ENCODE data around the gene PCSK5. TPM values are rescaled to one million over a fixed set of nuclear protein-coding genes. Genes with fewer than 3 reads are reported as not detected.

The PCSK5 gene
- total and polyA plus RNA-seq, 2 of the 8 experiments (the other 6 are each of a cell fraction or from before 2014, with no cell fraction given), result 5.5 to 10.7 TPM

DNA sequence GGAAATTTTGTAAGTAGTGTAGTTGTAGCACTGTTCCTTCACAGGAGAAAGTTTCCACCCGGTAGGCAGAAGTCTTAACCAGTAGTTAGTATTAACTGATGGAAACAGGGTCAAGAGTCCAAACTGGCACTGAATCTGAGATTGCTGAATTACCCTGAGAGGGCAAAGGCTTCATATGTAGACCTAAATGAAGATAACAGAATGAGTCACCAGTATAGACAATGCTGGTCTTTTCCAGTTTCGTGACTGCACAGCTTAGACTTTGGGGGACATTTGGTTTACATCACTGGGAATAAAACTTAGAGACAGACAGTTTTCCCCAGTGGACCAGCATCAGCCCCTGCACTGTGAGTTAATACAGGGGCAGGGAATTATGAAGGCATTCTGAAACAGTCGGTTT is 60.5 kb downstream of the PCSK5 start:
- no peak overlapping the region for H3K9ac ChIP-seq (replicated peaks in 1 of 4; ENCODE audit: extremely low read depth in 1 of 4, low read depth in 3 of 4, low read length in 3 of 4)
- H4K5ac ChIP-seq (ENCODE audit: insufficient read length, low read depth, low read length), result no peak overlapping the region
- H3K56ac ChIP-seq (replicated peaks; ENCODE audit: insufficient read length, low read depth, low read length), result no peak overlapping the region
- H3K23me2 ChIP-seq (ENCODE audit: low read depth, low read length), result no peaks in the 10 kb centered on the region
- no peak overlapping the region for H3K27ac ChIP-seq (ENCODE audit: low read depth, low read length)
- H3K79me2 ChIP-seq (ENCODE audit: control insufficient read depth in 1 of 2, insufficient read depth in 2 of 2, low read length in 2 of 2), result no peaks in the 10 kb centered on the region
- no peaks in the 10 kb centered on the region for H3K9me3 ChIP-seq (ENCODE audit: insufficient read depth in 2 of 2, low read depth in 1 of 2, low read length in 1 of 2)
- no peak overlapping the region for H4K91ac ChIP-seq (replicated peaks; ENCODE audit: insufficient read length, low read length)
- no peak overlapping the region for H4K8ac ChIP-seq (ENCODE audit: extremely low read depth, insufficient read depth, low read length)
- FAIRE-seq (no peak), DNase-seq (ENCODE audit: low read depth in 1 of 2, low spot score in 2 of 2) (no peak)
- H3K27me3 ChIP-seq (replicated peaks in 1 of 4; ENCODE audit: control insufficient read depth in 3 of 4, extremely low read depth in 1 of 4, insufficient read depth in 3 of 4, low read length in 3 of 4), result no peaks in the 10 kb centered on the region
- H3K4me1 ChIP-seq (replicated peaks in 1 of 4; ENCODE audit: control insufficient read depth in 3 of 4, insufficient read depth in 4 of 4, low read length in 3 of 4), result no peaks in the 10 kb centered on the region
- no peak overlapping the region for H3K4ac ChIP-seq (replicated peaks; ENCODE audit: insufficient read length, low read depth, low read length)
- peaks cover 0 to 2% (median 0%) of the 10 kb centered on the region in 4 experiments; a peak in 1 of 8 replicates for H3K36me3 ChIP-seq (ENCODE audit: control insufficient read depth in 2 of 4, insufficient read depth in 4 of 4, low read length in 3 of 4)
- H2BK20ac ChIP-seq (ENCODE audit: low read length), result no peak overlapping the region
- H4K20me1 ChIP-seq (replicated peaks in 1 of 2; ENCODE audit: control insufficient read depth in 1 of 2, insufficient read depth in 2 of 2, low read length in 2 of 2), result no peaks in the 10 kb centered on the region
- H2AFZ ChIP-seq (ENCODE audit: low read length), result no peak overlapping the region
- ChIA-PET CTCF (ENCODE audit: partially characterized antibody) (no interaction called here), POLR2A (ENCODE audit: partially characterized antibody) (no interaction called here)
- H2BK15ac ChIP-seq (ENCODE audit: low read length), result no peak overlapping the region
- 89% methylated on average over 3 of the region's 3 CpGs; no CpG with 5 or more reads in 1 of the 2 experiments for WGBS, 2 experiments (ENCODE audit: extremely low coverage in 1 of 2, insufficient coverage in 1 of 2, insufficient read length in 1 of 2, insufficient replicate concordance in 2 of 2, low coverage in 1 of 2, low lambda C conversion rate in 2 of 2, missing lambda C conversion rate in 1 of 2)
- H3K79me1 ChIP-seq (ENCODE audit: low read depth, low read length), result no peaks in the 10 kb centered on the region
- H2BK5ac ChIP-seq (ENCODE audit: low read depth, low read length), result no peak overlapping the region
- no peak overlapping the region for H2BK120ac ChIP-seq (replicated peaks; ENCODE audit: low read depth, low read length)
- H3K18ac ChIP-seq (ENCODE audit: extremely low read depth, low read length), result no peak overlapping the region
- H3K4me3 ChIP-seq (ENCODE audit: extremely low read depth in 1 of 4, insufficient read depth in 2 of 4, low read depth in 3 of 4, low read length in 4 of 4), result no peak overlapping the region
- no peak overlapping the region for H3K4me2 ChIP-seq (ENCODE audit: insufficient read depth in 1 of 2, low read depth in 2 of 2, low read length in 2 of 2)
- H2AK5ac ChIP-seq (ENCODE audit: low read depth, low read length), result no peak overlapping the region
- no peak overlapping the region for H3K14ac ChIP-seq (ENCODE audit: insufficient read length)
- no peak overlapping the region for H3K23ac ChIP-seq (ENCODE audit: insufficient read length)
- H2BK12ac ChIP-seq (ENCODE audit: low read depth, low read length), result no peak overlapping the region
- TF ChIP-seq FOSL1 (IDR thresholded peaks at IDR 0.05; ENCODE audit: insufficient read depth, low read depth, low read length) (no peak), PHF8 (conservative IDR thresholded peaks at IDR 0.05; ENCODE audit: low read depth, low read length) (no peak), SP2 (IDR thresholded peaks at IDR 0.05; ENCODE audit: low read length) (no peak), EP300 (IDR thresholded peaks at IDR 0.05; ENCODE audit: borderline replicate concordance in 1 of 2, low read depth in 2 of 2, low read length in 2 of 2) (no peak), RAD21 (IDR thresholded peaks at IDR 0.05 in 1 of 2, conservative IDR thresholded peaks at IDR 0.05 in 1 of 2; ENCODE audit: low read depth in 2 of 2, low read length in 2 of 2) (no peak), KDM4A (IDR thresholded peaks at IDR 0.05; ENCODE audit: low read depth, low read length, severe bottlenecking) (no peak)
